ELR (cell line): ENCODE measurements around the gene BABAM2.
A peak's percentile ranks its signal among the peaks of the same experiment; 100 is the strongest.
"Not testable (repeated sequence)": the region's sequence is repeated elsewhere in the genome, so short reads cannot be mapped to it uniquely, and the experiment has no call there.

ENCODE experiments used
- DNase-seq: peaks from one replicate; pipeline ENCODE4 v3.0.0-alpha.2; 2015; ENCODE audit warnings: low read depth

Gene BABAM2

DNA sequence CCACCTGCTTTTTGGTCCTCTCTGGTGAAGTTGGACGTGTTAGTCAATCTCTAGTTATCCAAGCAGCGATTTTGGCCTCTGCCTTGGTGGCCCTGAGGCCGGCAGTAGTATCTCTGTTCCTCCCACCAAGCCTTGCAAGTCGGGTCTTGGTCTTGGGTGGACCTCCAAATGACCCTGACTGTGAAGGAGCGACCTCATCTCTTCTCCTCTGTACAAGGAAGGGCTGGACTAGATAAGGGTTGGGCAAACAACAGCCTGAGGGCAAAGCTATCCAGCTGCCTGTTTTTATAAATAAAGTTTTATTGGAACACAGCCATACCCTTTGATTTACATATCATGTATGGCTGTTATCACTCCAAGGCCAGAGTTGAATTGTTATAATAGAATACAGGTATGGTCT lies 427.5 kb downstream of the BABAM2 start:
- no peak for DNase-seq

GRCh38 chr2:28318462-28319117 lies 428.1 kb downstream of the BABAM2 start:
- no peak for DNase-seq

DNA sequence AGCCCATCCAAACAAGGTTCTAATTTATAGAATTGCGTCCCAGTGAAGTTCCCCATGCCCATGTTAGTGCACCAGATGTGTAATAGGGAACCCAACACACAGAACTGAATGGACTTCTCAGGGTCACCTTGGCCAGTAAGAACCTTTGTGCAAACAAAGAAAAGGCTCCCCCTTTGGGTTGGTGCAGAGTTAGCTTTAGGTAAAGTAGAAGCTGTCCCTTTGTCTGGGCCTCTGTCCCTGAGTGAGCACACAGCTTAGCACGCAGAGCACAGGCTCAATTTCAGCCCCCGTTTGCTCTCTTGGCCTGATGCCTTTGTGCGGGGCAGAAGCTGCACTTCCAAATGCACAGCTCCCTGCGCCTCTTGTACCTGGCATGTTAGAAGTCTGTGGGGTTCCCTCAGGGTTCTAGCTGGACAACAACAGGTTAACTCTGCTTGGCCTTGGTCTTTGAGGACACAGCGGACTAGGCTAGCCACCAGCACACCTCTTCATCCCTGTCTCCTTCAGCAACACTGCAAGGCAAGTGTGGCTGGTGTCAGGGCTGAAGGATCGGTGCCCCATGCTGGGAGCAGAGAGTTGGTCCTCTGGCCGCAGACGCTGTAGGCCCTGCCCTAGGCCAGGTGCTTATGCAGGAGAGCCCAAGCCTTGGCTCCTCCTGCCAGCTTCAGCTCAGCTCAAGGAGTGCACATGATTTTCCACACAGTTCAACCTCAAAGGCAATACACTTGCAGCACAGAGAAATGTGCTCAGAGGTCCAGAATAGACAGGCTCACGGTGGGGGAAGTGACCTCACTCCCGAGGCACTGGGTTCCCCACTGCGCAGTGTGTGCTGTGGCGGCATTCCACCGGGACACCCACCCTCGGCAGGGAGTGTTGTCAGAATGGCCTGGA lies 428.8 kb downstream of the BABAM2 start:
- no peak for DNase-seq

DNA sequence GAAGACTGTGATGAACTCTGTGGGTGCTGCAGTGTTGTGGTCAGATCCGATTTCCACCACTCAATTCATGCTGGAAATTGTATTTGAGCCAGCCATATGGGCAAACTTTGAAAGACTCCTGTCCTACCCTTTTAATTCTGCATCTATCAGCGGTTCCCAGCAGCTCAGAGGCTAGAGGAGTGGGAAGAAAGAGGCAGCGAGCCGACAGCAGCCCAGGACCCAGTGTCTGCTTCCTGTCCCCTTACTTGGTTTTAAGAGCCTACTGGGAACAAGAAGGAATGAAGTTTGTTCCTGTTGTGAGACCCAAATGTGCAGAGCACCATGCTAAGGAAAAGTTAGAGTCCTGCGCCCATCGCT lies 429.5 kb downstream of the BABAM2 start:
- DNase-seq: no peak

- no peak for DNase-seq
Observed at GRCh38 chr2:28320371-28320770, 429.8 kb downstream of the BABAM2 start.

DNA sequence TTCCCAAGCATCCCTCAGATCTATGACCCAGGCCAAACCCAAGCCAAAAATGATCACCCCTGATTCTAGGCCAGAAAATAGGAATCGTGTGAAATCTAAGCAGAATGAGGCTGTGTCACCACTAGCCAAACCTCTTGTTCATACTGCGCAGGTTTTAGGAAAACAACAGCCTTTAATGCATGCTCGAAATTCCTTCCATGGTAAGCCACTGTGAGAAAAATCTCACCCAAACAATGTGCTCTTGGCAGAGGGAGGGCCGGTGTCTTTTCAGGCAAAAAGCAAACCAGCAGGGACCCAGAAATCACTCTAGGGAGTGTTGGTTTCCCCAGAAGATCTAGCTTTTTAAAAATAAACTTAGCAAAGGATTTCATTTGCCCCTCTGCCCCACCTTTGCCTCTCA lies 430.9 kb downstream of the BABAM2 start:
- no peak for DNase-seq

- DNase-seq: no peak
Observed at GRCh38 chr2:28322051-28322450, 431.5 kb downstream of the BABAM2 start.

DNA sequence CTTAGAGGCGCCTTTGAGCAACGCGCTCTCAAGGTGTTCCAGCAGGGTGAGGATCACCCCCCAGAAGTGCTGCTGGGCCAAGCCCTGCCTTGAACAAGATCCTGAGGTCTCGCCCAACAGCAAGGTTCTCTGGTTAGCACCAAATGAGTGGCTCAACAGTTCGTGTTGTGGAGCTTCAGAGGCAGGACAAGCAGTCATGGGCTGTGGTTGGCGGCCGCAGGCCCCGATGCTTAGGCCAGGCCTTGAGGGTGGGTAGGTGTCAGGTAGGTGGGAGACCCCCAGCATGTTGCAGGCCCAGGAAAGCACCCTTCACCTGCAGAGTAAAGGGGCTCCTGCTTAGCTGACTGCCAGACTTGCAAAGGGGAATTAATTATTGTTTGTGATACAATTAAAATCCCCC lies 431.9 kb downstream of the BABAM2 start:
- DNase-seq: no peak

GRCh38 chr2:28322981-28323396 lies 432.5 kb downstream of the BABAM2 start:
- no peak for DNase-seq

DNA sequence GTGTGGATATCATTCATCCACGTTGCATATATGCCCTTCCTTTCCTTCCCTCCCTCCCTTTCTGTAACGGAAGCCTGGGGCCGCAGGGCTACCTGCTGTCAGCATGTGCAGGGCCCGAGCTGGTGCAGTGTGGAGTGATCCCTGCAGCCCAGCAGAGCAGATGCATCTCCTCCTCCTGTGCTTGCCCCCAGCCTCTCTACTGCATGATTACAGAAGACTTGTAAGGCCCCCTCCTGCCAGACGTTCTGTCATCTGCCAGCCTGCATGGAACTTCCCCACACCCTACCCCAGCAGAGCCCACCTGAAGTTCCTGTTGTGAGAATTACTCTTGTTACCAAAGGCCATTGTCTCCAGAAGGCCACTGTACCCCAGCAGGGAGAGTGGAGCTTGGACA lies 434.6 kb downstream of the BABAM2 start:
- DNase-seq: no peak

DNA sequence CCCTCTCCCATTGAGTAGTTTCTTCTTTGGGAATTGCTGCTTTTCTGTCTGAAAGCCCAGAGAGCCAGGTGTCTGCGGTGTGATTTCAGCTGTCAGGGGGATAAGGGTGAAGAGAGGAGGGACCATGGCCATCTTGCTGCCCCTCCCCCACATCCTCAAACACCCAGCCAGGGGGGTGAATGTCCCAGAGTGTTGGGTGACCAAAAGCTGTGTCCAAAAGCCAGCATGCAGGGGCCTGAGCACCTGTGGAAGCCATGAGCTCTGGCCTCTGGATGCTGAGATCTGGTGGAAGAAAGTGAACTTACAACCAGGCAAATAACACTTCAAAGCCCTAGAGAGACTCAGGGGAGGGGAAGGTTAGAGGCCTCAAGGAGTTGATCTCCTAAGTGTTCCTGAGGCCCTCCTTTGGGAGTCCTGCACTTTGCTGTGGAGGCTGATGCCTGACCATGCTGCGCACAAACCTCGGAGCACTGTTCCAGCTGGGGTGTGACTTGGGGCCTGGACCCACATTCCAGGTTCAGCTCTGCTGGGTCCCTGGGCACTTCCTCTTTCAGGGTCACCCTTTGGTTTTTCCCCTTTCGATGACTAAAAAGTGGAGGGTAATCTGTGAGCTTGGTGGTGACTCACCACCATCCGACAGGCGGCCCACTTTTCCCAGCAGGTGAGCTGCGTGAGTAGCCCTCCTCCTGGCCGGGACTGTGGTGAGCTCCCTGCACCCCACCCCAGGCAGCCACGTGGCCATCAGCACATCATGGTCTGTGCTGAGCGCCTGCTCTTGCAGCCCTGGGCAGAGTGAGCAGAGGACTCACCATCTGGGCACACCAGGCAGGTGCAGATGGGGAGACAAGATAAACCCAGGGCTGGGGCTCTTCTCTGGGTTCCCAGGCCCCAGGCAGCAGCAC lies 435.3 kb downstream of the BABAM2 start:
- peak; percentile 56 for DNase-seq

DNA sequence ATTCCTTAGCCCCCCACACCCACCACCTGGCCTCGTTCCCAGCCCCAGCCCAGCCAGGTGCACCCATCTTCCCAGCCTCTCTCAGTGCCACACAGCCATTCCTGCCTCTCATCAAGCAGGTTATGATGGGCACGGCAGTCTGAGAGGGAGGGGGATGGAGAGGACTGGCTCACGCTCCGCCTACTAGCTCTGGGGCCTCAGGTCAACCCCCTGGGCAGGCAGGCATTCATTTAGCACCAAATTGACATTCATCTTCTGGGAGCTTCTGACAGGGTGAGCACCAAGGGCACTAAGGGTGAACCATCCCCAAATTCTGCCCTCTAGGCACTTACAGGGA lies 435.9 kb downstream of the BABAM2 start:
- DNase-seq: no peak

- DNase-seq: no peak
Observed at GRCh38 chr2:28326881-28327505, 436.5 kb downstream of the BABAM2 start.

DNA sequence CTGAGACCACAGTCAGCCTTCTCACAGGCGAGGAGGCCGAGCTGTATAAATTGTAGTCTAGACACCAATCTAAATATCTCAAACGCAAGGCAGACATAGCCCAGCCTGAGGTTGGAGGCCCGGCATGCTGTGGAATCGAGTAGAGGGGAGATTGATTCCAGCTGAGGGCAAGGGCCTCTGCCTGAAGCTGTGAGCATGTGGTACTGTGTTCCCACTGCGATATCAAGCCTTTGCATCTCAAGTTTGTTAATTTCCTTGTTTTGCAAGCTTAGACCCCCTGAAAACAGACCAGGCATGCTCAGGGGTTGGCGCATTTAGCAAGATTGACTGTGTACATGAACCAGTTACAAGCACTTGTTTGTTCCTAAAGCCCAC lies 437.0 kb downstream of the BABAM2 start:
- DNase-seq: no peak

- DNase-seq: peak; percentile 14
Observed at GRCh38 chr2:28327956-28328922, 437.7 kb downstream of the BABAM2 start.

- no peak for DNase-seq
Observed at GRCh38 chr2:28329184-28329583, 438.7 kb downstream of the BABAM2 start.

- DNase-seq: not testable (repeated sequence)
Observed at GRCh38 chr2:28330722-28331121, 440.2 kb downstream of the BABAM2 start.

GRCh38 chr2:28331797-28332196 lies 441.3 kb downstream of the BABAM2 start:
- DNase-seq: not testable (repeated sequence)

DNA sequence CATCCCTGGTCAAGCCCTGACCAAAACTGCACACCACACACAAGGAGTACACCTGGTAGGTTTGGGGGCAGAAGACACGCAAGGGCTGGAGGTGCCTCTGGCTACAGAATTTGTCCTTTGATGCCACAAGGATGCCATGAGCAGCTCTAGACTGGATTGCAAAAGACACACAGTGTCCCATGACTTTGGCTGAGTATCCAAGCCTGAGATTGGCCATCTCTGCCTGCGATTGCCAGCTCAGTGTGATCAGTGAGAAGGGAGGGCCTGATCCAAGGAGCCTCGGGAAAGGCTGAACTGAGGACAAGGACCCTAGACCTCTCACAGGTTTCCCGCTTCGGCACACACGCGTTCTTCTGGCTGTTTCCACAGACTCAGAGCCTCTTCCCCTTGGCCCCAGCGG lies 442.2 kb downstream of the BABAM2 start:
- DNase-seq: no peak

DNA sequence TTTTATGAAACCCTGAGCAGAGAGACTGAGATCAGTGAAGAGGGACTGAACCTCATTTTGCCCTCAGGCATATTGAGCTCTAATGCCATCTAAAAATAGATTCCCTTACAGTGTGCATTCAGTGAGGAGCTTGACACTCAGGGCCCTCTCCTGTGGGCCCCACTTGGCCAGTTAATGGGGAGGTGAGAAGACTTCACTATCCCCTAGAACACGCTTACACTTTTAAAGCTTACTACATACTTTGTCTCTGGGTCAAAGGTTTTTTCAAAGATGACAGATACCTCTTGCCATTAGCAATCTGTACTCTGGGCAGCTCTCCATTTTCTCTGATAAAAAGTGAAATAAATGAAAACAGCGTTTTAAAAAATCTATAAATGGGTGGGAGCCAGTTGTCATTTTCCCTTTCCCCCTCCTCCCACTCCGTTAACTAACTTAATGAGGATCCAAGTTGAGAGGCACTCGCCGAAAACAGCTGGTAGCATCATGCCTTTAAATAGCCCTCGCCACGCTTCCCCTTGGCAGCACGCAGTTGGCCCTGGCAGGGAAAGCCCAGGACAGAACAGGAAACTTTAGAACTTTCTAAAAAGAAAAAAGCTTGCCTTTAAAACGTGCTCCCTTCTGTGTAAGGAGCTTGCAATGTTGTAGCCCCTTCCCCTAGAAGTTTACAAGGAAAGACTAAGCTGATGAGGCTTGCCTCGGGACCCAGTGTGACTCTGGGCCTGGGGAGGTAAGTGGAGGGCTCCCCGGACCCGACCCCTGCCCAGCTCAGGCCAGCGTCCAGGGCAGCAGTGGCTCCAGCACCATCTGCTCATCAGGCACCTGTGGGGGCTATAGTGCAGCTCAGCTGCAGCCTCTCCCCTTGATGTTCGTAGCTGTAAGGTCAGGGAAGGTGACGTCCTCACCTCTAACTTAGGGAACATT lies 443.3 kb downstream of the BABAM2 start:
- no peak for DNase-seq
